ENCODE data around the gene LYVE1. TPM values are rescaled to one million over a fixed set of nuclear protein-coding genes. Genes with fewer than 3 reads are reported as not detected.

Gene LYVE1
- total and polyA plus RNA-seq, 2 donors (not counting 1 experiment from before 2014, with no cell fraction given) = not detected

DNA sequence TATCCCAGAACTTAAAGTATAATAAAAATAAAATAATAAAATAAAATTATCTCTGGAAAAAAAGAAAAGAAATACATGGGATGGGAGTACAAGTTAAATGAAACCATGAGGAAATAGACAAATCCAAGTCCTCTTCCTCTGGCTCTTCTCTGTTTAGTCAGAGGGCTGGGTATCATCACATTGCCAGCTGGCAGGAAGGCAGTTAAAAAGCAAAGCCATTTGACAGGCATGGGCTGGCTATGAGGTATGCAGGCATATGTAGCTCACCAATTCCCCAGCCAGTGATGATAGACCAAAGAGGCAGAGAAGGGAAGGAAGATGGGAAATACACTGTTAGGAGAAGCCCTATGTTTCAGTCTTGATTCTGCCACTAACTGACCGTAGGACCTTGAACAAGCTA lies 6.5 kb downstream of the LYVE1 start:
- WGBS (ENCODE audit: insufficient coverage) = 100% methylated on average over 1 of the region's 1 CpG
- ATAC-seq (ENCODE audit: low read depth) = no peak
- H3K27me3 Mint-ChIP-seq = no peaks in the 10 kb centered on the region

DNA sequence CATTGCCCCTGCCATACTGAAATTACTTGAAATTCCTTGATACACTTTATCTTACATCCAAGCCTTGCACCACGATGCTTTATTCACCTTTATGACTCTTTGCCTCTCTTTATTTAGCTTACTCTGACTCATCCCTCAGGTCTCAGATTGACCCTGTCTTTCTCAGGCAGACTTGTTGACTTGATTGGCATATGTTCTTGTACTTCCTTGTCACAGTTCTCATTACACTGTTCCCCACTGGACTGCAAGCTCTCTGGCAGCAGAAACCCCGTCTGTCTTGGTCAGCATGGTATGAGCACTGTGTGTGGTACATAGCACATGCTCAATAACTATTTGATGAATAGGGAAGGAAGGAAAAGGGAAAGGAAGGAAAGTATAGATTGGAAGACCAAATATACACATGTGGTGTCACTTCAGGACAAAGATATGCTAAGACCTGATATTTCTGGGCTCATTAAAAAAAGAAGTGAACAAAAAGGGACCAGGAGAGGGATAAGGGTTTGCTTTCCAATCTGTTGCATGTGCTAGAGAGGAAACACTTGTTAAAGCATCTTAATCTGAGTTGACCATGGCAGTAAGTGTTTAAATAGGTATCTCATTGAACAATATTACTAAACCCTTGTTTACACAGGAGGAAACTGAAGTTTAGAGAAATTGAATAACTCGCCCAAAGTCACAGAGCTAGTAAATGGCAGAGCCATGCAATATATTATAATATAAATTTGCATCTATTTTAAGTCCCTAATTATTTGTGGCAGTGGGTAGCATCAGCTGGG lies 7.2 kb downstream of the LYVE1 start:
- no peak for TF ChIP-seq EZH2 (IDR thresholded peaks at IDR 0.05; ENCODE audit: borderline replicate concordance, insufficient read depth, low read depth, low read length, poor library complexity, severe bottlenecking)
- TF ChIP-seq, protein P1, sequence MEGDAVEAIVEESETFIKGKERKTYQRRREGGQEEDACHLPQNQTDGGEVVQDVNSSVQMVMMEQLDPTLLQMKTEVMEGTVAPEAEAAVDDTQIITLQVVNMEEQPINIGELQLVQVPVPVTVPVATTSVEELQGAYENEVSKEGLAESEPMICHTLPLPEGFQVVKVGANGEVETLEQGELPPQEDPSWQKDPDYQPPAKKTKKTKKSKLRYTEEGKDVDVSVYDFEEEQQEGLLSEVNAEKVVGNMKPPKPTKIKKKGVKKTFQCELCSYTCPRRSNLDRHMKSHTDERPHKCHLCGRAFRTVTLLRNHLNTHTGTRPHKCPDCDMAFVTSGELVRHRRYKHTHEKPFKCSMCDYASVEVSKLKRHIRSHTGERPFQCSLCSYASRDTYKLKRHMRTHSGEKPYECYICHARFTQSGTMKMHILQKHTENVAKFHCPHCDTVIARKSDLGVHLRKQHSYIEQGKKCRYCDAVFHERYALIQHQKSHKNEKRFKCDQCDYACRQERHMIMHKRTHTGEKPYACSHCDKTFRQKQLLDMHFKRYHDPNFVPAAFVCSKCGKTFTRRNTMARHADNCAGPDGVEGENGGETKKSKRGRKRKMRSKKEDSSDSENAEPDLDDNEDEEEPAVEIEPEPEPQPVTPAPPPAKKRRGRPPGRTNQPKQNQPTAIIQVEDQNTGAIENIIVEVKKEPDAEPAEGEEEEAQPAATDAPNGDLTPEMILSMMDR (IDR thresholded peaks at IDR 0.05) = no peak
- intact Hi-C loops (cut with micrococcal nuclease) = no loop called here
- Mint-ChIP-seq H3K27ac (peak overlapping the region; percentile 2), H3K9me3 (ENCODE audit: insufficient read depth) (no peaks in the 10 kb centered on the region), H3K4me1 (peaks cover 51% of the 10 kb centered on the region), H3K27me3 (no peaks in the 10 kb centered on the region), H3K4me3 (no peak overlapping the region)
- H3K9ac ChIP-seq (ENCODE audit: low read length) = no peak overlapping the region
- no peaks in the 10 kb centered on the region for H3K27me3 ChIP-seq (replicated peaks in 1 of 4; ENCODE audit: control extremely low read depth in 1 of 4, control insufficient read depth in 3 of 4, insufficient read depth in 4 of 4, low read length in 3 of 4)
- no peaks in the 10 kb centered on the region for H3K36me3 ChIP-seq (replicated peaks in 1 of 2; ENCODE audit: control extremely low read depth in 1 of 2, control insufficient read depth in 1 of 2, extremely low read depth in 1 of 2, insufficient read depth in 2 of 2, low read length in 1 of 2)
- POLR2A ChIA-PET = interaction anchor here (1.4 kb wide), 1 partner anchor 21 kb away, joined by 3 read pairs; the partner anchor contains the start of gene RNF141
- CTCF ChIA-PET = interaction anchor here (1.2 to 2.5 kb wide), 3 partner anchors 20 to 174 kb away, joined by 3 to 6 read pairs (median 3); partner anchors contain the start of gene RNF141
- H3K79me2 ChIP-seq (ENCODE audit: control insufficient read depth, insufficient read depth, low read length) = no peaks in the 10 kb centered on the region
- H3K27ac ChIP-seq (ENCODE audit: low read length in 2 of 2) = no peak overlapping the region
- no peak overlapping the region for H3K4me2 ChIP-seq (replicated peaks; ENCODE audit: low read depth, low read length, poor library complexity, severe bottlenecking)
- H4K20me1 ChIP-seq (ENCODE audit: control insufficient read depth, insufficient read depth, low read length, poor library complexity, severe bottlenecking) = no peaks in the 10 kb centered on the region
- DNase-seq (no peak), ATAC-seq (ENCODE audit: low read depth) (no peak)
- WGBS (ENCODE audit: insufficient coverage) = 67% methylated on average over 1 of the region's 3 CpGs
- peaks cover 21 to 35% of the 10 kb centered on the region in 2 donors for H3K4me1 ChIP-seq (ENCODE audit: control insufficient read depth in 2 of 2, insufficient read depth in 2 of 2, low read length in 2 of 2)
- H3K4me3 ChIP-seq (ENCODE audit: control extremely low read depth in 1 of 5, extremely low read depth in 1 of 5, insufficient read depth in 1 of 5, low read depth in 2 of 5, low read length in 4 of 5) = no peak overlapping the region
- no peaks in the 10 kb centered on the region for H3K9me3 ChIP-seq (ENCODE audit: control extremely low read depth in 1 of 3, control insufficient read depth in 2 of 3, insufficient read depth in 1 of 3, low read length in 2 of 3)
- H2AFZ ChIP-seq (ENCODE audit: insufficient read depth, low read depth, low read length, poor library complexity, severe bottlenecking) = no peak overlapping the region

More for the DNA sequence above, 6.5 kb downstream of the LYVE1 start:
- Histone ChIP-seq H4K20me1 (ENCODE audit: control insufficient read depth, insufficient read depth, low read length, poor library complexity, severe bottlenecking) (no peaks in the 10 kb centered on the region), H3K79me2 (ENCODE audit: control insufficient read depth, insufficient read depth, low read length) (no peaks in the 10 kb centered on the region), H3K9ac (ENCODE audit: low read length) (no peak overlapping the region), H3K4me2 (replicated peaks; ENCODE audit: low read depth, low read length, poor library complexity, severe bottlenecking) (no peak overlapping the region), H3K36me3 (replicated peaks in 1 of 2; ENCODE audit: control extremely low read depth in 1 of 2, control insufficient read depth in 1 of 2, extremely low read depth in 1 of 2, insufficient read depth in 2 of 2, low read length in 1 of 2) (no peaks in the 10 kb centered on the region), H3K9me3 (ENCODE audit: control extremely low read depth in 1 of 3, control insufficient read depth in 2 of 3, insufficient read depth in 1 of 3, low read length in 2 of 3) (no peaks in the 10 kb centered on the region), H3K4me3 (ENCODE audit: control extremely low read depth in 1 of 5, extremely low read depth in 1 of 5, insufficient read depth in 1 of 5, low read depth in 2 of 5, low read length in 4 of 5) (no peak overlapping the region), H2AFZ (ENCODE audit: insufficient read depth, low read depth, low read length, poor library complexity, severe bottlenecking) (no peak overlapping the region), H3K27me3 (replicated peaks in 1 of 4; ENCODE audit: control extremely low read depth in 1 of 4, control insufficient read depth in 3 of 4, insufficient read depth in 4 of 4, low read length in 3 of 4) (no peaks in the 10 kb centered on the region), H3K27ac (ENCODE audit: low read length in 2 of 2) (no peak overlapping the region), H3K4me1 (ENCODE audit: control insufficient read depth in 2 of 2, insufficient read depth in 2 of 2, low read length in 2 of 2) (peaks cover 17 to 32% of the 10 kb centered on the region in 2 donors)
- H3K4me3 Mint-ChIP-seq = no peak overlapping the region
- CTCF ChIA-PET = interaction anchor here (2.5 kb wide), 1 partner anchor 21 kb away, joined by 6 read pairs; the partner anchor contains the start of gene RNF141
- POLR2A ChIA-PET = no interaction called here
- peaks cover 50% of the 10 kb centered on the region for H3K4me1 Mint-ChIP-seq
- TF ChIP-seq, protein P1 (IDR thresholded peaks at IDR 0.05) = no peak
- TF ChIP-seq EZH2 (IDR thresholded peaks at IDR 0.05; ENCODE audit: borderline replicate concordance, insufficient read depth, low read depth, low read length, poor library complexity, severe bottlenecking) = no peak
- intact Hi-C loops (cut with micrococcal nuclease) = no loop called here
- no peak overlapping the region for H3K27ac Mint-ChIP-seq
- H3K9me3 Mint-ChIP-seq (ENCODE audit: insufficient read depth) = no peaks in the 10 kb centered on the region
- no peak for DNase-seq

Data from B cell (primary cell).